ENCODE data around the gene ZNRF1.
A peak's percentile ranks its signal among the peaks of the same experiment; 100 is the strongest.
"Not testable (repeated sequence)": the region's sequence is repeated elsewhere in the genome, so short reads cannot be mapped to it uniquely, and the experiment has no call there.

The ZNRF1 gene

DNA sequence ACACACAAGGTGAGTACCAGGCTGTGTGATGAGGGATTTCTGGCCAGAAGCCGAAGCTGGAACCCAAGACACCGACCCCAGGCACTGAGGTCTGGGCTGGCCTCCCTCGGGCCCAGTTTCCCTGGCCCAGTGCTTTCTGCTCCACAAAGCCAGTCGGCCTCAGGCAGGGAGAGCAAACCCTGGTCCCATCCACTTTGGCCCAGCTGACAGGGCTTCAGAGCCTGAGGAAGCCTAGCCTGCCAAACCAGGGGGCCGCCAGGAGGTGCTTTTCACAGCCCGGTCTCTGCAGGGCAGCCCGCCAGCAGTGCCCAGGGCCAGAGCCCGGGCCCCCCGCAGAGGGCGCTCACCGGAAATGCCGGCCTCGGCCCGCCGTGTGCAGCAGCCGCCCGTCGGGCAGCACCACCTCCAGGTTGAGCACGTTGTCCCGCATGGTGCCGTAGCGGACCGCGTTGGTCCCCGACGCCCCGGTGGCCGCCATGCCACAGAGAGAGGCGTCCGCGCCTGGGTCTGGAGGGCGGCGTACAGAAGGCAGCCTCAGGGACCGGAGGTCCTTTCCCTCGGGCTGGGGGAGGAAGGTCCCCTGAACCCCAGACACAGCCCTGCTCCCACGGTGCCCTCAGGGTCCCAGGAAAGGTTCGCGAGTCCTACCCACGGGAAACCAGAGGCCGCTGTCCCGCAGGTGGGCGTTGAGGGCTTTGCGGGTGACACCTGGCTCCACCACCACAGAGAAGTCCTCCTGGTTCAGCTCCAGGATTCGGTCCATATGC, 115.5 kb downstream of the ZNRF1 start:
- no peak for DNase-seq (ENCODE audit: low spot score)

DNA sequence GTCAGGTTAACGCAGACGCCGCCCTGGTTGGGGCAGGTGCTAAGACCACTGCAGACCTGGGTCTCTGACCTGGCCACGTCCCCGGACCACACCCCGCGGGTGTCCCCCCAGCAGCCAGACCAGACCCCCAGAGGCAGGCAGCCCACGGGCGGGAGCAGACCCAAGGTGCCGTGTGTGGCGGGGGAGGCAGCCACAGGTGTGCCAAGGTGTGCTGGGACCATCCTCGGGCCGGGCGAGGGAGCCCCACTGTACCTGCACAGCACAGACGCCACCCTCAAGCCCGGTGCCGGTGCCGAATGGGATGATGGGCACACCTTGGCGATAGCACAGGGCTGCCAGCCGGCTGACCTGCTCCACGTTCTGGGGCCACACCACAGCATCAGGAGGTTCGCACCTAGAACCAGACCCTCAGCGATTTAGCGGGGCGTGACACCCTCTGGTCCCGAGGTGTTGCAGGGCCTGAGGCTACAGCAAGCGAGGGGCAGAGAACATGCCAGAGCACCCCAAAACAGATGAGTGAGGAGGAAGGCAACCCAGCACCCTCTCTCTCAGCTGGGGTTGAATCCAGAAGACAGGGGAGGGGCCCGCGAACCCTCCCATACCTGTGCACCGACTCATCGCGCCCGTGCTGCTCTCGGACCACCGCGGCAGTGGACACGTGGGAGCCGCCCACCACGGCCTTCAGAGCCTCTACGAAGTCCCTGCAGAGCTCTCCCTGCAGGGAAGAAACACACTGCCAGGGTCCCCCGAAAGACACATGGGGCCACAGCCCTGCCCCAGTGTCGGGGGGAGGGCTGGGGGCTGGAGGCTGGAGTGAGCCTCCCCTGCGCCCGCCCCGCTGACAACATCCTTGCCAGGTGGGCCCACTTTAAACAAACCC, 116.4 kb downstream of the ZNRF1 start:
- no peak for DNase-seq (ENCODE audit: low spot score)

DNA sequence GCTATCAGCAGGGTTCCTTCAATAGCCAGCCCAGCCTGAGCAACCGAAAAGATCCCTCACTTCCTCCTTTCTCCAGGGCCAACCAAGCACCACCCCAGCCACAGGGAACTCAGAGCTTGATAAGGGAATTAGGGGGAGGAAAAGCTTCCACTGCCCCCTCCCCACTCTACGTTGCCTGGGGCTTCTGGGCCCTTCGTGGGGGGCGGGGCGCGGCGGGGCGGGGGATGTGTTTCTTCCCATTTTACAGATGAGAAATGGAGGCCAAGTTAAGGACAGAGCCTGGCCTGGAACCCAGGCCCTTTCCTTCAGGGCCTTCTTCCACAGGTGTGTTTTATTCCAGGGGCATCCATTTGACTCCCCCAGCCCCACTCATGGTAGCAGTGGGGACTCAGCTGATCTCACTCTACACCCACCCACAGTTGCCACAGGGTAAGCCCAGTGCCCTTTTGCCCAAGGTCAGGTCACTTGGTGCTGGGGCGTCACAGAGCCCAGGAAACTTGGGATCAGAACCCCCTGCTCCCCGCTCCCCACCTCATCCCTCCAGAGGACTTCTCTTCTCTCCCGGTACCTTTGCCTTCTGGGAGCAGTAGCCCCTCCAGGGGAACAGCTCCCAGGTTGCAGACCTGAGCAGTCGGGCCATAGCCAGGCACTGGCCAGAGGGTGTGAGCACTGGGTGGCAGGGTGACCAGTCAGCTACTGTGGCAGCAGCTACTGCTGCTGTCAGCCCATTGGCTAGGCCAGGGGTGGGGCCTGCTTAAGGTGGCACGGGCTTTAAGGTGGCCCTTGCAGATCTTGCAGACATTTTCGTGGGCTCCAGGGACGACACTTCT, 117.5 kb downstream of the ZNRF1 start, which contains the start of gene LDHD:
Gene LDHD (minus strand): TSS at position 700 of the 830 bp plus-strand sequence. CDS start 60 bp downstream, at position 640.
- DNase-seq (ENCODE audit: low spot score) = peak; percentile 93

- no peak for DNase-seq (ENCODE audit: low spot score)
Observed at GRCh38 chr16:75116911-75117245, 118.1 kb downstream of the ZNRF1 start.

GRCh38 chr16:75118943-75119539, 120.2 kb downstream of the ZNRF1 start:
- no peak for DNase-seq (ENCODE audit: low spot score)

GRCh38 chr16:75120253-75120652, 121.4 kb downstream of the ZNRF1 start:
- DNase-seq (ENCODE audit: low spot score) = no peak

- no peak for DNase-seq (ENCODE audit: low spot score)
Observed at GRCh38 chr16:75121949-75122568, 123.2 kb downstream of the ZNRF1 start.

GRCh38 chr16:75122609-75123008, 123.8 kb downstream of the ZNRF1 start:
- DNase-seq (ENCODE audit: low spot score) = no peak

GRCh38 chr16:75127713-75128415, 129.0 kb downstream of the ZNRF1 start:
- DNase-seq (ENCODE audit: low spot score) = no peak

DNA sequence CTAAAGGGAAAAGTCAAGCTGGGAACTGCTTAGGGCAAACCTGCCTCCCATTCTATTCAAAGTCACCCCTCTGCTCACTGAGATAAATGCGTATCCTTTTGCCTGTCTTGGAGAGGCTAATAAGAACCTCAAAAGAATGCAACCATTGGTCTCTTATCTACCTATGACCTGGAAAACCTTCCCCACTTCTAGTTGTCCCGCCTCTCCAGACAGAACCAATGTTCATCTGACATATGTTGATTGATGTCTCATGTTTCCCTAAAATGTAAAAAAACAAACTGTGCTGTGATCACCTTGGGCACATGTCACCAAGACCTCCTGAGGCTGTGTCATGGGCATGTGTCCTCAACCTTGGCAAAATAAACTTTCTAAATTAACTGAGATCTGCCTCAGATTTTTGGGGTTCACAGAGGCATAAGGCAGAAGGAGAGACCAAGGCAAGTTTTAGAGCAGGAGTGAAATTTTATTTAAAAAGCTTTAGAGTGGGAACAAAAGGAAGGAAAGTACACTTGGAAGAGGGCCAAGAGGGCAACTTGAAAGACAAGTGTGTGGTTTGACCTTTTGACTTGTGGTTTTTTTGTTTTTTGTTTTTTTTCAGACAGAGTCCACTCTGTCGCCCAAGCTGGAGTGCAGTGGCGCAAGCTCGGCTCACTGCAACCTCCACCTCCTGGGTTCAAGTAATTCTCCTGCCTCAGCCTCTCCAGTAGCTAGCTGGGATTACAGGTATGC, 130.8 kb downstream of the ZNRF1 start:
- DNase-seq (ENCODE audit: low spot score) = not testable (repeated sequence)

DNA sequence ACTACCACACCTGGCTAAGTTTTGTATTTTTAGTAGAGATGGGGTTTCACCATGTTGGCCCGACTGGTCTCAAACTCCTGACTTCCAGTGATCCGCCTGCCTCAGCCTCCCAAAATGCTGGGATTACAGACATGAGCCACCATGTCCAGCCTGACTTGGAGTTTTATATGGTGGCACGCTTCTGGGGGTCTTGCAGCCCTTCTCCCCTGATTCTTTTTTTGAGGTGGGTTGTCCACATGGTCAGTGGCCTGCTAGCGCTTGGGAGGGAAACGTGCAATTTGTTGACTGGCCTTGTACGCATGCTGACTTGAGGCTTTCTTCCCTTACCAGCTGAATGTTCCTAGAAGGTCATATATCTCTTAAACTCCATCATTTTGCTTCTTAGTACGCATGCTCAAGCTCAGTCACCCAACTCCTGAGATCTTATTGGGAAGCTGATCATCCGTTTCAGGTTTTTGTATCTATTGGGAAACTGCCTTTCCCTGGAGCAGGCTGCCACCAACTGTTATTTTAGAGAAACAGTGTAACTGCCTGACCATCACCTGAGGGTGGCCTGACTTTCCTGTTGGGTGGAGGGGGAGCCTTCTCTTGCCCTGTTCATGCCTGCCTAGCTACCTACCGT, 131.4 kb downstream of the ZNRF1 start:
- DNase-seq (ENCODE audit: low spot score) = no peak

DNA sequence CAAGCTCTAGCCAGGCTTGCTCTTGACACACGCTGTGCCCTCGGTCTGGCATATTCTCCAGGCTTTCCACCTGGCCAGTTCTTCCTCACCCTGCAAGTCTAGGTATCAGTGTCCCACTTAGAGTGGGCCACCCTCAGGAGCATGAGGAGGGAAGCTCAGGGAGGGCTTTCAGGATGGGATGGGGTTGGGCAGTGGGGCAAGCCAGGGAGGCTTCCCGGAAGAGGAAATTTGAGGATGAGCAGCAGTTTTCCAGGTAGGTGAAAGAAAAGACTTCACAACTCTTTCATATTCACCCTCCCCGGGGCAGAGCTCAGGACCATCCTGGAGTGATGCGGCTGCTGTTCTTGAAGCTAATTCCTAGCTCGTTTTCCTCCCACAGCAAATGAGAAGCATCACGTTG, 132.3 kb downstream of the ZNRF1 start:
- no peak for DNase-seq (ENCODE audit: low spot score)

DNA sequence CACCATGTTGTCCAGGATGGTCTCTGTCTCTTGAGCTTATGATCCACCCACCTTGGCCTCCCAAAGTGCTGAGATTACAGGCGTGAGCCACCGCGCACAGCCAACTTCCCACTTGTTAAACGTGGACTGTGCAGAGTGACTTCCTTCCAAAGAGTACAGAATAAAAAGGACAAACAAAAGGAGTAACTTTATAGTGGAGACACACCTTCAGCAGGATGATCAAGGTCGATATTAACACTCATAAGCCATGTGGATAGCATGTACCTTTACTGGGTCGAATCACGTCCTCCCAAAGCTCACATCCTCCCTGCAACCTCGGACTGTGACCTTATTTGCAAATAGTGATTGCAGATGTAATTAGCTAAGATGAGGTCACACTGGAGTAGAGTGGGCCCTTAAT, 139.4 kb downstream of the ZNRF1 start:
- DNase-seq (ENCODE audit: low spot score) = no peak

GRCh38 chr16:75138636-75139035, 139.8 kb downstream of the ZNRF1 start:
- DNase-seq (ENCODE audit: low spot score) = no peak

DNA sequence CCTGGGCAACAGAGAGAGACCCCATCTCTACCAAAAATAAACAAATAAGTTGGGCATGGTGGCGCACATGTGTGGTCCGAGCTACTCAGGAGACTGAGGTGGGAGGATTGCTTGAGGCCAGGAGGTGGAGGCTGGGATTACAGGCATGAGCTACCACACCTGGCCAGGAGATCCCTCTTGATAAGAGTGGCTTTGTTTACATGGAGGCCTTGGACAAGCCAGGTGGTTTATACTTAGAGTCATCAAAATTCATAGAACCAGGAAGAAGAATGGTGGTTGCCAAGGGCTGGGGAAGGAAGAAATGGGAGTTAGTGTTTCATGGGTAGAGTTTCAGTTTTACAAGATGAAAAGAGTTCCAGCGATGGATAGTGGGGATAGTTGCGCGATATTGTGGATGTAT, 140.7 kb downstream of the ZNRF1 start:
- no peak for DNase-seq (ENCODE audit: low spot score)

DNA sequence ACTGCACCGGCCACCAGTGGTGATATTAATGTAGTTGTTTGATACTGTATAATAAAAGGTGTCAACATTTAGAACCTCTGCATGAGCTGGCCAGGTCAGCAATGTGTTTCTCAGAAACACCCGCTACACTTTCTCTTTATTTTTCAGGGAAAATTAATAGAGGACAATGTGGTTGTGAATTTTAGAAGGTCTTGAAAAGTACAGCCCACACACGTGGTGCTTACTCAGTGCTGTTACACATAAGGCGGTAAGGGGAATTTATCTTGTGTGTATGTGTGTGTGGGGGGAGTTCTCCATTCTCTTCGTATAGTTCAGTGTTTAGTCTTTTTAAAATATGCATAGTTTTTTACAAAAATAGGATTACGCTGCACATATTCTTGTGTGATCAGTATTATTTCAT, 145.1 kb downstream of the ZNRF1 start:
- no peak for DNase-seq (ENCODE audit: low spot score)

DNA sequence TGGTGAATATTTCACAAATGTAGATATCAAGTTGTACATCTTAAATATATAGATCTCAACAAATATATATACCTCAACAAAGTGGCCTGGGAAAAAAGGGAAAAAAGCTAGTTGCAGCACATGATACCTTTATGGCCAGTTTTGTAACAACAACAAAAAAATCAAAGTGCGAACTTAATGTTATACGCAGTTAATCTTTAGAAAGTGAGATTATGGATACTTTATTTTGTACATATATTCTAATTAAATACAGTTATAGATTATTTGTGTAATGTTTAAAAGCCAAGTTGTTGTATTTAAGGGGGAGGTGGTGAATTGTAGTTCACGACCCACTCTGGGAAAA, 149.1 kb downstream of the ZNRF1 start:
- no peak for DNase-seq (ENCODE audit: low spot score)

DNA sequence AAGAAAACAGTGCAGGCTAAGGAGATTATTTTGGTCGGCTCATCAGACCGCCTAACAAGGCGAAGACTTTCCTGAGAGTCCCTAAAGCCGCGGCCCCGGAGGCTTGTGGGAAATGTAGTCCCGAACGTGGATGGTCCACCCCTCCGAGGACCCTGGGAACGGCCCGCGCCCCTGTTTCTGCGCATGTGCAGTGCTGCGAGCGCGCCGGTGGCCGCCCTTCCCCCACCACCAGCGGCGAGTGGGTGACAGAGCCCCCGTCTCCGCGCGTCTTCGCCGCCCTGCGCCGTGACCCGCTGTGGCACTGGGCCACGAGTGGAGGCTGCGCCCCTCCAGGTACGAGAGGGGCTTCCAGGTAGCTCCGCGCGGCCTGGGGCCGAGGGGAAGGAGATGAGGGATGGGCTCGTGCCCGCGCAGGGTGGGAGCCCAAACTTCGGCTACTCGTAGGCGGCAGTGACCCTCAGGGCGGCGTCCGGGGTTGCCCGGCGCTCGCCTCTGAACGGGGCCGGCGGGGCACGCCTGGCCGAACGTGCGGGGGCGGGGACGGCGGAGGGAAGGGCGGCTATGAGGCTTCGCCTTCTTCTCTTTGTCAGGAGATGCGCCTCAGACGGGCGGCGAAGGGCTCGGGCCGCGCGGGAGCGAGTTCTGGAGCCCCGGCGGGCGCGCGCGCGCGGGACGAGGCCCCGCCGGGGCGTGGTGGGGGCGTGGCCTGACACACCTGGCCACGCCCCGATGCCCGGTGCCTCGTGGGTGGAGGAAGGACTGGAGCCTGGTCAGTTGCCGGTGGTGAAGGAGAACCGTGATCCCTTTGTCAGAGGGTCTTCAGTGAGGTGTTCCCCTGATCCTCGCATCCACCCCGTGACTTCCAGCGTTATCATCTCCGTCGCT, 149.7 kb downstream of the ZNRF1 start, which contains the start of gene ZFP1:
Gene ZFP1 (plus strand): TSS at position 214 of the 885 bp plus-strand sequence. CDS start 4,428 bp downstream, outside the sequence.
- peak; percentile 98 for DNase-seq (ENCODE audit: low spot score)

DNA sequence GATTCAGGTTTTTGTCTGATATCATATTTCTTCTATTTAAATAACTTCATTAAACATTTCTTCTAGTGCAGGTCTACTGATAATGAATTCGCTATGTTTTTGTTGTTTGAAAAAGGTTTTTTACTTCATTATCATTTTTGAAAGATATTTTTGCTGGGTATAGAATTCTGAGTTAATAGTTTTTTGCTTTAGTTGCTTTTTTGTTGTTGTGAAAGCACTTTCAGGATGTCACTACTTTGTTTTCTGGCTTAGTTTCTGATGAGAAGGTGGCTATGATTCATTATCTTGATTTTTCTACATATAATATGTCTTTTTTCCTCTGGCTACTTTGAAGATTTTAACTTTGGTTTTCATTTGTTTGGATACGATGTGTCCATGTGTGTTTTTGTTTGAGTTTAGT, 153.0 kb downstream of the ZNRF1 start:
- DNase-seq (ENCODE audit: low spot score) = no peak
